Activated naive CD4-positive, alpha-beta T cell treated with anti-CD3 and anti-CD28 coated beads, Interleukin-2, amount 50 U/mL, for 24 hours (primary cell): ENCODE results near the gene ATP2B2.

Source experiments
- H3K27ac Mint-ChIP-seq: one replicate; pipeline ENCODE4 v1.8.0; 2021; ENCODE audit warnings: mild to moderate bottlenecking, mixed read lengths
- H3K27me3 Mint-ChIP-seq: one replicate; pipeline ENCODE4 v1.8.0; 2021; ENCODE audit warnings: mixed read lengths
- H3K36me3 Mint-ChIP-seq: one replicate; pipeline ENCODE4 v1.8.0; 2021; ENCODE audit warnings: mixed read lengths
- H3K4me1 Mint-ChIP-seq: one replicate; pipeline ENCODE4 v1.8.0; 2021; ENCODE audit warnings: mixed read lengths
- H3K4me3 Mint-ChIP-seq: one replicate; pipeline ENCODE4 v1.8.0; 2021; ENCODE audit warnings: mild to moderate bottlenecking, mixed read lengths
- H3K9me3 Mint-ChIP-seq: one replicate; pipeline ENCODE4 v1.8.0; 2021; ENCODE audit warnings: mixed read lengths

Gene ATP2B2

GRCh38 chr3:10444110-10444429 is 61.3 kb downstream of the ATP2B2 start:
- Mint-ChIP-seq H3K27me3 (no peaks in the 10 kb centered on the region), H3K36me3 (no peaks in the 10 kb centered on the region), H3K27ac (no peak overlapping the region), H3K4me1 (no peaks in the 10 kb centered on the region), H3K4me3 (no peak overlapping the region), H3K9me3 (no peaks in the 10 kb centered on the region)

DNA sequence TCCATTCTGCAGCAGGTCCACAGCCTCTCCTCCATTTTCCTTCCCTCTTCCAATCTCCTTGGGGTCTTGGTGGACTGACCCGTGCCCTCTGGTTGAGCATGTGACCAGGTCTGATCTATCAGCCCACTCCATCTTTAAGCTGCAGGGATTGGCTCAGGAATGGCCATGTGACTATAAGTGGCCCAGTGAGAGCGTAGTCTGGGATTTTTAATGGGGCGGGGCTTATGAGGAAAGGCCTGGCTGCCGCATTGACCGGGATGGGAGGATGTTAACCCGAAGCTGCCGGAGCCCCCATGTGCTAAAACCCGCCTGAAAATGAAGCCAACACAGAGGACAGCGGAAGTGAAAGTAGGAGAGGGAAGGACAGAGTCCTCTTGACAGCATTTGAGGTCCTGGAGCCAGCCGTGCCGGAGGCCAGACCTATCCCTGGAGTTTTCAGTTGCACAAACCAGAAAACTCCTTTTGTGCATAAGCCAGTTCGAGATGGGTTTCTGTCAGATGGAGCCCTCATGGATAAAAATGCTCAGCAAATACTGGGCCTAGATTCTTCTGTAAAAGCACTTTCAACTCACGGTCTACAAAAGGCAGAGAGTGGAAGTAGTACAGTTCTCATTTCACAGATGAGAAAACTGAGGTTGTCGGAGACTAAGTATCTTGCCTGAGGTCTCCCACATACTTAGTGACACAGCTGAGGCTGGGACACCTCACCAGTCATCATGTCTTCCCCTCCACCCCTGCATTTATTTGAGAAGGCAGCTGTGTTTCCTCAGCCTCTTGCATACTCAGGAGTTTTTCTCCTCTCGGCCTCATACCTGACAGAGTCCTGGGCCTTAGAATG is 61.9 kb downstream of the ATP2B2 start:
- Mint-ChIP-seq H3K36me3 (no peaks in the 10 kb centered on the region), H3K4me1 (peaks cover 2% of the 10 kb centered on the region), H3K27me3 (no peaks in the 10 kb centered on the region), H3K9me3 (no peaks in the 10 kb centered on the region), H3K4me3 (no peak overlapping the region), H3K27ac (peak overlapping the region; percentile 32)

- Mint-ChIP-seq H3K27ac (no peak overlapping the region), H3K4me1 (peaks cover 12% of the 10 kb centered on the region)
Observed at GRCh38 chr3:10442151-10442795, 63.1 kb downstream of the ATP2B2 start.

GRCh38 chr3:10440684-10441083 is 64.7 kb downstream of the ATP2B2 start:
- Mint-ChIP-seq H3K4me3 (no peak overlapping the region), H3K9me3 (no peaks in the 10 kb centered on the region), H3K27ac (no peak overlapping the region), H3K36me3 (no peaks in the 10 kb centered on the region), H3K4me1 (peaks cover 24% of the 10 kb centered on the region), H3K27me3 (no peaks in the 10 kb centered on the region)

More at GRCh38 chr3:10442151-10442795, 63.1 kb downstream of the ATP2B2 start:
- H3K9me3 Mint-ChIP-seq: no peaks in the 10 kb centered on the region
- no peak overlapping the region for H3K4me3 Mint-ChIP-seq
- H3K27me3 Mint-ChIP-seq: no peaks in the 10 kb centered on the region
- H3K36me3 Mint-ChIP-seq: no peaks in the 10 kb centered on the region

DNA sequence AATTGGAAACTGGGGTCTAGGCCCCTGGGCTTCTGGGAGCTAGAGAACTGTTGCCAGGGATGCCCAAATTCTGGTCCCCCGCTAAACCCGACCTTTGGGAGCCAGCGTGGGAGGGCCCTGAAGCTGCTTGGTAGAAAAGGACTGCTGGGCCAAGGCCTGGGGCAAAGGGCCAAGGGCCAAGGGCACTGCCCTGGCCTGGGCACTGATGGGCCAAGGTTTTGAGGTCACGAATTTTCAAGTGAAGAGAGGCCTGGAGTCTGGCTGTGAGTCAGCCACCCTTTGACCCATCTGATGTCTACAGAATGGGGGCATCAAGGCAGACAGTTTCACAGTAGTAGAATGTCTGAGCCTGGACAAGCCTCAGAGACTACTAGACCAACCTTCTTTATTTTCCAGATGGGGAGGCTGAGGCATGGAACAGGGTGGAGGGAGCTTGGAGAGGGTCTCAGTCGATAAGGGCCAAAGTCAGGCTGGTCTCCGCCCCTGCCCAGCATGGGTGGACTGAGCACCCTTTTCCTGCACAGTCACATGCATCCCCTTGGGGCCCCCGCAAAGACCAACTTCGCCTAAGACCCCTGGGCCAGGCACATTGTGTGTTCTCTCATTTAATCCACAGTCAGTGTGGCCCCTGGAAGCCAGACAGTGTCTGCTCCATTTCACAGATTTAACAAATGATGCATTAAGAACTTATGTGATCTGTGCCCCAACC is 66.3 kb downstream of the ATP2B2 start:
- Mint-ChIP-seq H3K27me3 (no peaks in the 10 kb centered on the region), H3K4me1 (peaks cover 26% of the 10 kb centered on the region), H3K36me3 (no peaks in the 10 kb centered on the region), H3K4me3 (no peak overlapping the region), H3K9me3 (no peaks in the 10 kb centered on the region), H3K27ac (no peak overlapping the region)

- Mint-ChIP-seq H3K4me3 (no peak overlapping the region), H3K4me1 (peaks cover 30% of the 10 kb centered on the region), H3K27me3 (no peaks in the 10 kb centered on the region), H3K27ac (no peak overlapping the region), H3K9me3 (no peaks in the 10 kb centered on the region), H3K36me3 (no peaks in the 10 kb centered on the region)
Observed at GRCh38 chr3:10437995-10438901, 67.1 kb downstream of the ATP2B2 start.

DNA sequence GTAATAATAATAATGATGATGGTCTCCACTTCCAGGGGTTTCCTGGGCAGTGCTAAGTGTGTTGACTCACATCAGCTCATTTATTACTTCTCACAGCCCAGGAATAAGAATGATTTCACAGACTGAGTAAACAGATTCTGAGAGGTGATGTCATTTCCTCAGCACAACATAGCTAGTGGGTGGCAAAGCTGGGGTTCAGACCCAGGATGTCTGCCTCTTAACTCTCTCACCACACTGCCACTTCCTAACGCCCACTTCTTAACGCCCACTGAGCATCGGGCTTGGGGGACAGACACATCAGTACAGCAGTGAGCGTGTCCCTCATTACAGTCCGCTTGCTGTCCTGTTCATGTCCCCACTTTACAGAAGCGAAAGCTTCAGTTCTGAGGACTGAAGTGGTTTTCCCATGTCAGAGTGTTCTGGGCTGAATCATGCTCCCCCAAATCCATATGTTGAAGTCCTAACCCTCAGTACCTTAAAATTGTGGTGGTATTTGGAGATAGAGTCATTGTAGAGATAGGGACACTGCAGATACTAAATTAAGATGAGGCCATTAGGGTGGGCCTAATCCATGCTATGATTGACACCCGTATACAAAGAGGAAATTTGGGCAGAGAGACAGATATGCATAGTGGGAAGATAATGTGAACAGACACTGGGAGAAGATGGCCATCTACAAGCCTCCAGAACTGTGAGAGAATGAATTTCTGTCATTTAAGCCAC is 68.0 kb downstream of the ATP2B2 start:
- peaks cover 30% of the 10 kb centered on the region for H3K4me1 Mint-ChIP-seq
- peak overlapping the region; percentile 63 for H3K4me3 Mint-ChIP-seq
- H3K9me3 Mint-ChIP-seq: no peaks in the 10 kb centered on the region
- H3K27me3 Mint-ChIP-seq: no peaks in the 10 kb centered on the region
- H3K36me3 Mint-ChIP-seq: no peaks in the 10 kb centered on the region
- peak overlapping the region; percentile 76 for H3K27ac Mint-ChIP-seq

- peaks cover 30% of the 10 kb centered on the region for H3K4me1 Mint-ChIP-seq
- H3K27ac Mint-ChIP-seq: no peak overlapping the region
Observed at GRCh38 chr3:10435850-10436249, 69.5 kb downstream of the ATP2B2 start.

DNA sequence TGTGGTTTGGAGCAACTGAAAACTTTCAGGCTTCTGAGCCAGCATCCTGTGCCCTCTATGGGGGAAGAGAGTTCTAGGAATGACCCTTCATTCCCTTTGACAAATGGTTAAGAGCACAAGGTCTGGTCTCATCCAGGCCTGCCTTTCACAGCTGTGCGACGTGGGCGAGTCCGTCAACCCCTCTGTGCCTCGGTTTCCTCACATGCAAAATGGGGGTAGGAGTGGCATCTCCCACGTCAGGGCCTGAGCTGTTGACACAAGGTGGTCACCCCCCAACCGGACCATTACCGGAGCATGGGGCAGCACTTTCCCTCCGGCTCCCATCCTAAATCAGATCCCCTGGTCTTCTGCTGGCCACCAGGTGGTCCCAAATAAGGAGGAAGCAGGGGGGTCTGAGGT is 70.4 kb downstream of the ATP2B2 start:
- no peak overlapping the region for H3K27ac Mint-ChIP-seq
- no peak overlapping the region for H3K4me3 Mint-ChIP-seq
- no peaks in the 10 kb centered on the region for H3K9me3 Mint-ChIP-seq
- no peaks in the 10 kb centered on the region for H3K36me3 Mint-ChIP-seq
- H3K4me1 Mint-ChIP-seq: peaks cover 30% of the 10 kb centered on the region
- no peaks in the 10 kb centered on the region for H3K27me3 Mint-ChIP-seq

More at GRCh38 chr3:10435850-10436249, 69.5 kb downstream of the ATP2B2 start:
- H3K36me3 Mint-ChIP-seq: no peaks in the 10 kb centered on the region
- H3K4me3 Mint-ChIP-seq: no peak overlapping the region
- H3K9me3 Mint-ChIP-seq: no peaks in the 10 kb centered on the region
- H3K27me3 Mint-ChIP-seq: no peaks in the 10 kb centered on the region

DNA sequence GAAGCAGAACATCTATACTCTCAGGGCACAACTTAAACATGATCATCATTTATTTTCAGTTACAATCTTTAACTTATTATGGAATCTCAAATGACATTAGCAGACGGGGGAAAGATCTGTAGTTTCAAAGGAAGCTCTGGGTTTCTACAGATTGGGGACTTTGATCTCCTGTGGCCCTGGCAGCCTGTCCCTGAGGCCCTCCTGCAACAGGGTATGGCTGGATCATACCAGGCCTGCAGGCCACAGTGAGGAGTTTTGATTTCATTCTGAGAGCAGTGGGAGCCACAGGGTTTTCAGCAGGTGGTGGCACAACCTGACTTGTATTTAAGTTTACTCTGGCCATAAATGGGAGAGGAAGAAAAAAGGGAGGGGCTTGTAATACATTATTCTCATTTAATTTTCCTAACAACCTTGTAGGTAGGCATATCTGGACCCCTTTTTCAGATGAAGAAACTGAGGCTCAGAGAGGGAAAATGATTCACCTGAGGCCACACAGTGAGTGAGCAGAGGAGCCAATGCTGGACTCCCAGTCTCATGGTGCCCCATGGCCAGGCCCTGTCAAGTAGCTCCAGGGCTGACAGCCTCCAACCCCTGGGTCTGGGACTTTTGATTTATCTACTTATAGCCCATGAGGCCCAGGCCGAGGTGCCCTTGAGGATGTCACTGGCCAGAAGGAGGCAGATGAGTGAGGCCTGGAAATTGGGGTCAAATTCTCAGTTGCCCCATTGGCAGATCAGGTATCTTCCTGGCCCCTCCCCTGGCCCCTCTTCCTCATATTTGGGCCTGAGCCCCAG is 71.0 kb downstream of the ATP2B2 start:
- H3K27me3 Mint-ChIP-seq: no peaks in the 10 kb centered on the region
- no peak overlapping the region for H3K4me3 Mint-ChIP-seq
- peaks cover 30% of the 10 kb centered on the region for H3K4me1 Mint-ChIP-seq
- no peaks in the 10 kb centered on the region for H3K9me3 Mint-ChIP-seq
- no peaks in the 10 kb centered on the region for H3K36me3 Mint-ChIP-seq
- H3K27ac Mint-ChIP-seq: no peak overlapping the region

DNA sequence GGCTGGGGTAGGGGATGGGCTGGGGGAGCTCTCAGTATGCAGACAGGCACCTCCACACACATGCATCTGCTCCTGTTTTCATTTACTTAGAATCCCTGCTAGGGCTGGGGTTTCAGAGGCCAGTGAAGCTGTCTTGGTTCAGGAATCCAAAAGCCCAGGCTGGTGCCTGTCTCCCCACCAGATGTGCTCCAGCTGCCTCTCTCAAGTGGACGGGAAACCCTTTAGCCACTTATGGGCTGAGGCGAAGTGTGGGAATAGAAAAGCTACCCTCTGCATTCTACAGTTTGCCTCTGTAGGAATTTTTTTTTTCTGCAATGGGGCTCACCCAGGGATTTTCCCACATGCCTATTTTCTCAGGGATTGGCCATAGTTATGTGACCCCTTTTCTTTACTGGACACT is 72.5 kb downstream of the ATP2B2 start:
- Mint-ChIP-seq H3K27me3 (no peaks in the 10 kb centered on the region), H3K9me3 (no peaks in the 10 kb centered on the region), H3K36me3 (no peaks in the 10 kb centered on the region), H3K4me1 (peaks cover 23% of the 10 kb centered on the region), H3K4me3 (no peak overlapping the region), H3K27ac (no peak overlapping the region)

DNA sequence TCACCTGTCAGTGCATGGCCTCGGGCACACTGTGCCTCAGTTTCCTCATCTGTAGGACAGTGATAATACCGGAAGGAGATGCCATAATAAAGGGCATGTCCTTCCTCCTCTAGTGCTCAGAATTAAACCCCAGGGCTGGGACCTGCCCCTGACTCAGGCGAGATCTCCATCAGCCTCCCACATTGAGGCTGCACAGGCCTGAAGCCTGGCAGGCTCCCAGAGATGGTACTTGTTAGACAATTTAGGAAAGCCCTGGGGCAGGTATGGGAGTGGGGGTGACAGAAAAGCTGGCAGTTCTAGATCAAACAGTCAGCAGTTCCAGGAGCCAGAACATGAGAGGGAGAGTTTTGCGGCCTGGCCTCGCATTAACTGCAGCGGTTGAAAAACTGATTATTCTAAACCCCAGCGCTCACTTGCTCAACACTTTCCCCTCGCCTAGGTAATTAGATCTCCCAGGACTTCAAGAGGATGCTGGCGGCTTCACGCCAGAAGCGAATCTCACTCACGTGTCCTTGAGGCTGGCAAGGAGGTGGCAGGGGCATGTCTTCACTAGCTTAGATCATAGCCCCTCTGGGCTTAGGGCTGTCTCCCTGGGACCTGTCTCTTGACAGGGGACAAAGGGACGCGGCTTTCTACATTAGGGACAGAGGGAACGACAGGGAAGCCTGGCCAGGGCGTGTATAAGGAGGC is 73.1 kb downstream of the ATP2B2 start:
- peaks cover 18% of the 10 kb centered on the region for H3K4me1 Mint-ChIP-seq
- H3K4me3 Mint-ChIP-seq: no peak overlapping the region
- no peak overlapping the region for H3K27ac Mint-ChIP-seq
- no peaks in the 10 kb centered on the region for H3K27me3 Mint-ChIP-seq
- no peaks in the 10 kb centered on the region for H3K36me3 Mint-ChIP-seq
- no peaks in the 10 kb centered on the region for H3K9me3 Mint-ChIP-seq

DNA sequence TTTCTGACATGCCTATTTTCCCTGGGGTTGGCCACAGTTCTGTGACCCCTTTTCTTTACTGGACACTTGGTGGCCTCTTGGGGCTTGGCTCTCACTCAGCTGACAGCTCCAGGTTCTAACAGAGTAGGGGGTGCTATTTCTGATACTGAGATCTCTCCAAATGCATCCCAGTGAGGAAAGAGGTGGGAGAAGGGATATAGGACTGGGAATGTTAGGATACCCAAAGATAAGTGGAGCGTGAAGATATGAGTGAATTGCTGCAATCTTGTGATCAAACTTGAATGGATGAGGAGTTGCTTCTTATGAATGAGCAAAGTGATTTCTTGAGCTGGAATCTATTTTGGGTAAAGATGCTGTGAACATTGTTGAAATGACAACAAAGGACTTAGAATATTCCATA is 74.6 kb downstream of the ATP2B2 start:
- no peak overlapping the region for H3K4me3 Mint-ChIP-seq
- no peaks in the 10 kb centered on the region for H3K27me3 Mint-ChIP-seq
- H3K4me1 Mint-ChIP-seq: peaks cover 6% of the 10 kb centered on the region
- H3K9me3 Mint-ChIP-seq: no peaks in the 10 kb centered on the region
- no peaks in the 10 kb centered on the region for H3K36me3 Mint-ChIP-seq
- H3K27ac Mint-ChIP-seq: no peak overlapping the region
